GM18498 (cell line): ENCODE results near the gene MYO18B.

Experiments
- ATAC-seq: cut with Tn5 transposase; IDR thresholded peaks from one replicate; pipeline ENCODE4 v1.9.1; 2021; ENCODE audit warnings: mild to moderate bottlenecking, moderate library complexity; ENCODE audit not compliant: unreplicated experiment

MYO18B gene

GRCh38 chr22:25845985-25846745 is 104.2 kb downstream of the MYO18B start:
- ATAC-seq, result no peak

GRCh38 chr22:25847451-25847850 is 105.5 kb downstream of the MYO18B start:
- ATAC-seq, result no peak

- no peak for ATAC-seq
Measured at GRCh38 chr22:25848954-25849353, 107.0 kb downstream of the MYO18B start.

- ATAC-seq, result no peak
Measured at GRCh38 chr22:25849522-25849921, 107.5 kb downstream of the MYO18B start.

GRCh38 chr22:25852223-25852622 is 110.2 kb downstream of the MYO18B start:
- ATAC-seq, result no peak

- no peak for ATAC-seq
Measured at GRCh38 chr22:25853078-25853477, 111.1 kb downstream of the MYO18B start.

- no peak for ATAC-seq
Measured at GRCh38 chr22:25853501-25854284, 111.7 kb downstream of the MYO18B start.

- no peak for ATAC-seq
Measured at GRCh38 chr22:25869771-25870170, 127.8 kb downstream of the MYO18B start.

GRCh38 chr22:25874327-25874726 is 132.3 kb downstream of the MYO18B start:
- ATAC-seq, result no peak

- no peak for ATAC-seq
Measured at GRCh38 chr22:25875461-25875860, 133.5 kb downstream of the MYO18B start.

- no peak for ATAC-seq
Measured at GRCh38 chr22:25876871-25877270, 134.9 kb downstream of the MYO18B start.

- ATAC-seq, result no peak
Measured at GRCh38 chr22:25878933-25879332, 136.9 kb downstream of the MYO18B start.

- ATAC-seq, result no peak
Measured at GRCh38 chr22:25880524-25880923, 138.5 kb downstream of the MYO18B start.

- ATAC-seq, result no peak
Measured at GRCh38 chr22:25881210-25881755, 139.3 kb downstream of the MYO18B start.

- no peak for ATAC-seq
Measured at GRCh38 chr22:25882360-25882759, 140.4 kb downstream of the MYO18B start.

GRCh38 chr22:25883482-25884033 is 141.6 kb downstream of the MYO18B start:
- no peak for ATAC-seq

GRCh38 chr22:25884121-25884520 is 142.1 kb downstream of the MYO18B start:
- ATAC-seq, result no peak

GRCh38 chr22:25888399-25889054 is 146.5 kb downstream of the MYO18B start:
- no peak for ATAC-seq

- ATAC-seq, result no peak
Measured at GRCh38 chr22:25890651-25891050, 148.7 kb downstream of the MYO18B start.

- ATAC-seq, result no peak
Measured at GRCh38 chr22:25892678-25893077, 150.7 kb downstream of the MYO18B start.

GRCh38 chr22:25895678-25896077 is 153.7 kb downstream of the MYO18B start:
- ATAC-seq, result no peak
